K562 (cell line): ENCODE measurements around the gene CCDC28B. TPM values are rescaled to one million over a fixed set of nuclear protein-coding genes. Genes with fewer than 3 reads are reported as not detected.

Experiments
- BRD9 ChIP-seq: fragments of 450-650 bp; IDR thresholded peaks from 2 replicates; pipeline ENCODE4 v1.6.1; 2018; ENCODE audit warnings: low read depth; ENCODE audit not compliant: partially characterized antibody
- CHD2 ChIP-seq: IDR thresholded peaks from 2 replicates; pipeline ENCODE4 v1.6.1; 2011; ENCODE audit warnings: low read depth, low read length
- ETV1 ChIP-seq: fragments of 450-650 bp; conservative IDR thresholded peaks from 2 replicates; pipeline ENCODE4 v1.6.1; 2016; ENCODE audit warnings: missing genetic modification characterization, control low read depth, low read depth, missing compliant biosample characterization
- FIP1L1 ChIP-seq: fragments of 200-400 bp; formaldehyde crosslinking; IDR thresholded peaks from 2 replicates; pipeline ENCODE4 v1.6.1; 2018; ENCODE audit warnings: mild to moderate bottlenecking, low read depth, low read length; ENCODE audit not compliant: poor library complexity, severe bottlenecking
- FOXM1 ChIP-seq, 2 experiments: fragments of 450-650 bp in 1 of 2; sonication (generic) in 1 of 2; formaldehyde crosslinking in 1 of 2; IDR thresholded peaks; 2 replicates each; pipeline versions ENCODE4 v1.6.1 to v1.9.0; 2017 to 2022; ENCODE audit warnings: low read depth in 2 of 2, mild to moderate bottlenecking in 2 of 2, missing genetic modification reagents in 1 of 2, moderate library complexity in 1 of 2
- GATA2 ChIP-seq: sonication (generic); formaldehyde crosslinking; IDR thresholded peaks from 2 replicates; pipeline ENCODE4 v1.4.0; 2020; ENCODE audit warnings: mild to moderate bottlenecking, missing genetic modification reagents
- GMEB1 ChIP-seq: fragments of 250-450 bp; sonication (Bioruptor Pico); IDR thresholded peaks from 2 replicates; pipeline ENCODE4 v1.4.0; 2020; ENCODE audit warnings: mild to moderate bottlenecking
- HNRNPH1 ChIP-seq: fragments of 200-400 bp; formaldehyde crosslinking; optimal IDR thresholded peaks from 2 replicates; pipeline ENCODE3; 2017; ENCODE audit warnings: low read depth, mild to moderate bottlenecking, low read length, moderate library complexity
- IRF1 ChIP-seq: sonication (generic); formaldehyde crosslinking; IDR thresholded peaks from 2 replicates; pipeline ENCODE4 v1.8.0; 2022; ENCODE audit warnings: missing genetic modification reagents, mild to moderate bottlenecking, borderline replicate concordance
- KLF16 ChIP-seq: IDR thresholded peaks from 2 replicates; pipeline ENCODE4 v1.6.1; 2016; ENCODE audit warnings: antibody characterized with exemption
- NCOA1 ChIP-seq: fragments of 450-650 bp; IDR thresholded peaks from 2 replicates; pipeline ENCODE4 v1.6.1; 2016; ENCODE audit warnings: low read depth
- NEUROD1 ChIP-seq: fragments of 150-350 bp; IDR thresholded peaks from 2 replicates; pipeline ENCODE4 v1.6.1; 2014; ENCODE audit warnings: borderline replicate concordance, low read length, low read depth; ENCODE audit not compliant: partially characterized antibody
- NR3C1 ChIP-seq: sonication (generic); formaldehyde crosslinking; IDR thresholded peaks from 2 replicates; pipeline ENCODE4 v1.8.1; 2022; ENCODE audit warnings: missing genetic modification reagents
- PREB ChIP-seq: sonication (generic); formaldehyde crosslinking; IDR thresholded peaks from 2 replicates; pipeline ENCODE4 v1.8.1; 2023; ENCODE audit warnings: mild to moderate bottlenecking, missing genetic modification reagents
- RUNX1 ChIP-seq: sonication (generic); IDR thresholded peaks from 2 replicates; pipeline ENCODE4 v1.6.1; 2016; ENCODE audit warnings: antibody characterized with exemption, low read depth
- SNAPC5 ChIP-seq: fragments of 250-450 bp; sonication (Bioruptor Pico); IDR thresholded peaks from 2 replicates; pipeline ENCODE4 v1.8.0; 2021; ENCODE audit warnings: moderate library complexity, mild to moderate bottlenecking, inconsistent platforms
- SRSF1 ChIP-seq: fragments of 200-400 bp; formaldehyde crosslinking; IDR thresholded peaks from 2 replicates; pipeline ENCODE4 v1.6.1; 2017; ENCODE audit warnings: mild to moderate bottlenecking, low read depth, low read length, moderate library complexity
- TEAD2 ChIP-seq: fragments of 450-650 bp; IDR thresholded peaks from 2 replicates; pipeline ENCODE4 v1.6.1; 2016; ENCODE audit warnings: missing genetic modification characterization, control low read depth, missing compliant biosample characterization
- ZC3H4 ChIP-seq: sonication (generic); formaldehyde crosslinking; IDR thresholded peaks from 2 replicates; pipeline ENCODE4 v1.9.0; 2021; ENCODE audit warnings: missing genetic modification reagents, borderline replicate concordance
- ZC3H8 ChIP-seq: fragments of 450-650 bp; IDR thresholded peaks from 2 replicates; pipeline ENCODE4 v1.6.1; 2017
- ZNF121 ChIP-seq: sonication (generic); formaldehyde crosslinking; conservative IDR thresholded peaks from 2 replicates; pipeline ENCODE4 v1.8.0; 2022; ENCODE audit warnings: missing genetic modification reagents
- ZNF586 ChIP-seq: fragments of 450-650 bp; formaldehyde crosslinking; conservative IDR thresholded peaks from 2 replicates; pipeline ENCODE4 v1.4.0; 2020; ENCODE audit warnings: mild to moderate bottlenecking, moderate library complexity
- polyA plus RNA-seq, 8 experiments: library from polyadenylated mRNA; depleted of rRNA in 4 of 8; stranded (reverse) in 5 of 8; unstranded in 3 of 8; fragments of >200 nt; fragmentation: Nextera tagmentation in 2 of 8; fragmentation: Illumina TruSeq in 1 of 8; extraction: Ambion mirVana in 2 of 8; extraction: Trizol in 1 of 8; gene quantifications; 2 replicates each; pipeline versions ENCODE4 v1.2.1 to v1.2.3, GENCODE V29; 2011 to 2014; ENCODE audit warnings: inconsistent platforms in 1 of 8, missing spikeins in 1 of 8
- total RNA-seq, 7 experiments: library from RNA; depleted of rRNA in 6 of 7; stranded (reverse); fragments of >200 nt in 6 of 7; fragmentation: Illumina TruSeq in 2 of 7; extraction: Trizol in 2 of 7; gene quantifications; 2 replicates each; pipeline versions ENCODE4 v1.2.1 to v1.2.3, GENCODE V29; 2011 to 2021; ENCODE audit warnings: low replicate concordance in 1 of 7
- TF ChIP-seq, protein P1 (sequence below): fragments of 450-650 bp; formaldehyde crosslinking; IDR thresholded peaks from 2 replicates; pipeline ENCODE4 v1.4.0; 2020; ENCODE audit warnings: mild to moderate bottlenecking, moderate library complexity

CCDC28B gene
- total and polyA plus RNA-seq, 9 of the 15 experiments (the other 6 are each of a cell fraction or from before 2014, with no cell fraction given) = 5.7 to 54.5 (median 31.7) TPM

- TF ChIP-seq FIP1L1 = peak; percentile 74
- no peak for TF ChIP-seq ZC3H8
- TF ChIP-seq SRSF1 = no peak
- TF ChIP-seq GATA2 = no peak
- no peak for TF ChIP-seq SNAPC5 (CRISPR knock-in tag)
- TF ChIP-seq NEUROD1 = peak; percentile 77
- no peak; the same call in 1 of the 2 replicates for TF ChIP-seq NR3C1 (CRISPR knock-in tag)
- TF ChIP-seq ZNF121 (CRISPR knock-in tag) = no peak
- TF ChIP-seq ZNF586 (CRISPR knock-in tag) = no peak
- TF ChIP-seq KLF16 = no peak
- TF ChIP-seq BRD9 = no peak
- no peak for TF ChIP-seq TEAD2 (tag)
- TF ChIP-seq ETV1 (tag) = no peak
- no peak for TF ChIP-seq PREB
- TF ChIP-seq NCOA1 = 0 out of 2 replicates have a peak, but pooled peaks have one; percentile 17
- TF ChIP-seq FOXM1 (IDR thresholded peaks at IDR 0.05; ENCODE audit: low read depth) = no peak
- peak; percentile 76; the same call in 1 of the 2 replicates for TF ChIP-seq FOXM1 (CRISPR knock-in tag; IDR thresholded peaks at IDR 0.05; ENCODE audit: low read depth)
- TF ChIP-seq IRF1 (CRISPR knock-in tag) = 0 out of 2 replicates have a peak, but pooled peaks have one; percentile 13
- no peak for TF ChIP-seq RUNX1
- TF ChIP-seq, protein P1, sequence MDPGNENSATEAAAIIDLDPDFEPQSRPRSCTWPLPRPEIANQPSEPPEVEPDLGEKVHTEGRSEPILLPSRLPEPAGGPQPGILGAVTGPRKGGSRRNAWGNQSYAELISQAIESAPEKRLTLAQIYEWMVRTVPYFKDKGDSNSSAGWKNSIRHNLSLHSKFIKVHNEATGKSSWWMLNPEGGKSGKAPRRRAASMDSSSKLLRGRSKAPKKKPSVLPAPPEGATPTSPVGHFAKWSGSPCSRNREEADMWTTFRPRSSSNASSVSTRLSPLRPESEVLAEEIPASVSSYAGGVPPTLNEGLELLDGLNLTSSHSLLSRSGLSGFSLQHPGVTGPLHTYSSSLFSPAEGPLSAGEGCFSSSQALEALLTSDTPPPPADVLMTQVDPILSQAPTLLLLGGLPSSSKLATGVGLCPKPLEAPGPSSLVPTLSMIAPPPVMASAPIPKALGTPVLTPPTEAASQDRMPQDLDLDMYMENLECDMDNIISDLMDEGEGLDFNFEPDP (CRISPR knock-in tag) = no peak
- no peak for TF ChIP-seq CHD2
- TF ChIP-seq HNRNPH1 = no peak
- TF ChIP-seq ZC3H4 = peak; percentile 59; the same call in 1 of the 2 replicates
- TF ChIP-seq GMEB1 (CRISPR knock-in tag) = no peak
These were observed 5.3 kb downstream of the CCDC28B start, which contains the start of gene IQCC (continued) for GRCh38 chr1:32205401-32206370.
